HS-27A (cell line): Measurements from ENCODE around the gene ZNF335.
A peak's percentile ranks its signal among the peaks of the same experiment; 100 is the strongest.

ENCODE experiments used
- DNase-seq: peaks from one replicate; pipeline ENCODE4 v3.0.0-alpha.2; 2012; ENCODE audit warnings: low read depth, missing footprints

Gene ZNF335

DNA sequence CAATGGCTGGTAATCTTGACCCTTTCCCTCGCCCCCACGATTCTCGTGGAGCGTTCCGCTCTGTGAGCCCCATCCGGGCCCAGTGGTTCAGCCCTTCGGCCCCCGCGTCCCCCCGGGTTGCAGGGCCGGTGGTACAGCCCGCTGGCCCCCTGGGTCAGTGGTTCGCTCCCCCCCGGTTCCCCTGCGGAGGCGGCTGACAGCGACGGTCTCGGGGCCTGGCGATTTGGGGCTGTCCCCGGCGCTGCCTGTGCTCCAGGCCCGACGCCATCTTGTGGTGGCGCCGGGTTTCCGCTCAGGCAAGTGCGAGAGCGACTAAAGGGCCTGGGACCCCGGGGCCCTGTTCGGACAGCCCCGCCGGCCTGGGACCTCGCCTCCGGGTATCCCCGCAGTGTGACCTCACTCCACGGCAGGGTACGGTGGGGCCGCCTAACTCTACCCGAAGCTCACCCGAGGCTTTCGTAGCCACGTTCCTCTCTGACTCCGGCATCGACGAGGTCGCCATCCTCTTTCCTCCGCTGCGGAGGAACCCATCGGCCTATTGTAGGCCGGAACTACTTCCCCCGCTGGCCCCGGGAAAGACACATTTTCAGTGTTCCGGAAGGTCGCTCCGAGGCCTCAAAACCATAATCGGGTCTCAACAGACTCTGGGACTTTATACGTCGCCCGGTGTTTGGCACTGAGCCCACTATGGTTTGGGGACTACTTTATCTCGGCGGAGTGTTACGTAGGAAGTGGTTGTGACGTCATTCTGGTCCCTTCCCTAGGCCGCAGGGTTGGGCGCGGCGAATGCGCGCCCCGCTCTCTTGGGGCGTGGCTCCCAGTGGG, at the start of gene ZNF335:
ZNF335 (minus strand) TSS at position 529 of the 825 bp plus-strand sequence. CDS start 793 bp downstream, outside the sequence.
- DNase-seq, result peak; percentile 93

- no peak for DNase-seq
Measured at GRCh38 chr20:46020555-46020954, 48.6 kb upstream of the ZNF335 start.

- no peak for DNase-seq
Measured at GRCh38 chr20:46018611-46019010, 46.6 kb upstream of the ZNF335 start.

- no peak for DNase-seq
Measured at GRCh38 chr20:46018112-46018511, 46.1 kb upstream of the ZNF335 start.

- no peak for DNase-seq
Measured at GRCh38 chr20:46017272-46017671, 45.3 kb upstream of the ZNF335 start.

DNA sequence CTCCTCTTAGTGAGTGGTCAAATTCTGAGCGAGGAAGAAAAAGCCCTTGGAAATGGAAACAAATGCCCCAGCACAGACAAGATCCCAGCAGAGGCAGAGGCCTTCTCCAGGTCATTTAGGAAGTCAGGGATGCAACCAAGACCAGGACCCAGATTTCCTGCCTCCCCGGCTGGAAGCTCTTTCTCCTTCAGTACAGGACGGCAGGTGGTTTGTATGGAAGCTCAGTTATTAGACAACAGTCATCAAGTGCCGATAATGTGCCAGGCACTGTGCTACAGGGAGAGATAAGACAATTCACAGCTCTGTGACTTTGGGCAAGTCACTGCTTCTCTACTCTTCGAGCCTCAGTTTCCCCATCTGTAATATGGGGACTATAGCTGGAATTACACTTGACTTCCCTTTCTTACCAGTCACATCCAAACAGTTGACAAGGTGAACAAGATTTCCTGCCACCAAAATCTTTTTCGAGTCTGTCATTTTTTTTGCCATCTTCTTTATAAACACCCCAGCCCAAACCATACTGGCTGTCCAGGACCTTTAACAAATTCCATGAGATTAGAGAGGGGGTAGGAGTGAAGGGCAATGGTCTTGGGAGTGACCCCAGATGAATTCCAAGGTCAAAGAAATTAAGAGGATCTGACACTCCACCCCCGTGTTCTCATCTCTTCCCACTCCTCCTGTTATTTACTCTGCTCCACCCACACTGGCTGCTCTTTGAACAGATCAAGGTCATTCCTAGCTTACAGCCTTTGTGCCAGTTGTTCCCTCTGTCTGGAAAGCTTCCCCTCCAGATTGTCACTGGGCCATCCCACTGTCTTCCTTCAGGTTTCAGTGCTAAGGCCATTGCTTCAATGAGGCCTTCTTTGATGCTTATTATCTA, 42.8 kb upstream of the ZNF335 start:
- no peak for DNase-seq

GRCh38 chr20:46013829-46014516, 42.0 kb upstream of the ZNF335 start:
- DNase-seq, result no peak

- DNase-seq, result no peak
Measured at GRCh38 chr20:46013322-46013828, 41.4 kb upstream of the ZNF335 start.

DNA sequence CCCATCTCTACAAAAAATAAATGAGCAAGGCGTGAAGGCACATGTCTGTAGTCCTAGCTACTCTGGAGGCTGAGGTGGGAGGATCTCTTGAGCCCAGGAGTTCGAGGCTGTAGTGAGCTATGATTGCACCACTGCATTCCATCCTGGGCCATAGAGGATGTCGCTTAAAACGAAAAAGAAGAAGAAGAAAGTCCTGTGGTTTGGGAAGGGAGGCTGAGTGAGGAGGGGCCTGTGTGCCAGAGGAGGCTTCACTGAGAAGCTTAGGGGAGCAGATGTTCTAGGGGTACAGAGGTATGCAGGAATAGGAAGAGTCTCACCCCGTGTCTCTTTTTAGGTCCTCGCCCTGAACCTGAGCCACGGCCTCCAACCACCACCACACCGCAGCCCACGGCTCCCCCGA, 40.9 kb upstream of the ZNF335 start:
- no peak for DNase-seq

GRCh38 chr20:46011631-46012482, 39.9 kb upstream of the ZNF335 start:
- DNase-seq, result no peak

DNA sequence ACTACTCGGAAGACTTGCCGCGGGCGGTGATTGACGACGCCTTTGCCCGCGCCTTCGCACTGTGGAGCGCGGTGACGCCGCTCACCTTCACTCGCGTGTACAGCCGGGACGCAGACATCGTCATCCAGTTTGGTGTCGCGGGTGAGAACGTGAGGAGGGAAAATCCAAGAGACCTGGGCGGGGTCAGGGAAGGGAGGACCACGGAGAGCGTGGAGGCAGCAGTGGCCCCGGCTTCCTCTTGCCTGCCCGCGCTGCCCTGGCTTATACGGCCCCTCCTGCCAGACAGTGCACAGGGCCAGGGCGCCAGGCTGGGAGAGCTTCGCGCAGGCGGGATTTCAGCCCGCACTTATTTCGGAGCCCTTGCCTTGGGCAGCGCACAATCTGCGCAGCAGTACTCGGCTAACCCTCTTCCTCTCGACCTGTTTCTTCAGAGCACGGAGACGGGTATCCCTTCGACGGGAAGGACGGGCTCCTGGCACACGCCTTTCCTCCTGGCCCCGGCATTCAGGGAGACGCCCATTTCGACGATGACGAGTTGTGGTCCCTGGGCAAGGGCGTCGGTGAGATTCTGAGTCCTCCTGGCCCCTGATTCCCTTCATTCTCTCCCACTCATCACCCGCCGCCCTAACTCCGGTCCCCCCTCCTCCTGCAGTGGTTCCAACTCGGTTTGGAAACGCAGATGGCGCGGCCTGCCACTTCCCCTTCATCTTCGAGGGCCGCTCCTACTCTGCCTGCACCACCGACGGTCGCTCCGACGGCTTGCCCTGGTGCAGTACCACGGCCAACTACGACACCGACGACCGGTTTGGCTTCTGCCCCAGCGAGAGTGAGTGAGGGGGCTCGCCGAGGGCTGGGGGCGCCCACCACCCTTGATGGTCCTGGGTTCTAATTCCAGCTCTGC, 38.7 kb upstream of the ZNF335 start:
- no peak for DNase-seq

DNA sequence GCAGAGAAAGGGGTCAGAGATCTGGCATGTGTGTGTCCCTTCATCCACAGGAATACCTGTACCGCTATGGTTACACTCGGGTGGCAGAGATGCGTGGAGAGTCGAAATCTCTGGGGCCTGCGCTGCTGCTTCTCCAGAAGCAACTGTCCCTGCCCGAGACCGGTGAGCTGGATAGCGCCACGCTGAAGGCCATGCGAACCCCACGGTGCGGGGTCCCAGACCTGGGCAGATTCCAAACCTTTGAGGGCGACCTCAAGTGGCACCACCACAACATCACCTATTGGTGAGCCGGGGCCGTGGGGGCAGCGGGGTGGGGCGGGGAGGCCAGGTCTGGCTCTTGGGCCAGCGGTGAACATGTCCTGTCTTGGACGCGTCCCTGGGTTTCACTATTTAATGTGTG, 37.8 kb upstream of the ZNF335 start:
- no peak for DNase-seq

DNA sequence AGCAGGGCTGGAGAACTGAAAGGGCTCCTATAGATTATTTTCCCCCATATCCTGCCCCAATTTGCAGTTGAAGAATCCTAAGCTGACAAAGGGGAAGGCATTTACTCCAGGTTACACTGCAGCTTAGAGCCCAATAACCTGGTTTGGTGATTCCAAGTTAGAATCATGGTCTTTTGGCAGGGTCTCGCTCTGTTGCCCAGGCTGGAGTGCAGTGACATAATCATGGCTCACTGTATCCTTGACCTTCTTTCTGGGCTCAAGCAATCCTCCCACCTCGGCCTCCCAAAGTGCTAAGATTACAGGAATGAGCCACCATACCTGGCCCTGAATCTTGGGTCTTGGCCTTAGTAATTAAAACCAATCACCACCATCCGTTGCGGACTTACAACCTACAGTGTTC, 35.7 kb upstream of the ZNF335 start:
- DNase-seq, result no peak

GRCh38 chr20:46006964-46007363, 35.0 kb upstream of the ZNF335 start:
- DNase-seq, result no peak

DNA sequence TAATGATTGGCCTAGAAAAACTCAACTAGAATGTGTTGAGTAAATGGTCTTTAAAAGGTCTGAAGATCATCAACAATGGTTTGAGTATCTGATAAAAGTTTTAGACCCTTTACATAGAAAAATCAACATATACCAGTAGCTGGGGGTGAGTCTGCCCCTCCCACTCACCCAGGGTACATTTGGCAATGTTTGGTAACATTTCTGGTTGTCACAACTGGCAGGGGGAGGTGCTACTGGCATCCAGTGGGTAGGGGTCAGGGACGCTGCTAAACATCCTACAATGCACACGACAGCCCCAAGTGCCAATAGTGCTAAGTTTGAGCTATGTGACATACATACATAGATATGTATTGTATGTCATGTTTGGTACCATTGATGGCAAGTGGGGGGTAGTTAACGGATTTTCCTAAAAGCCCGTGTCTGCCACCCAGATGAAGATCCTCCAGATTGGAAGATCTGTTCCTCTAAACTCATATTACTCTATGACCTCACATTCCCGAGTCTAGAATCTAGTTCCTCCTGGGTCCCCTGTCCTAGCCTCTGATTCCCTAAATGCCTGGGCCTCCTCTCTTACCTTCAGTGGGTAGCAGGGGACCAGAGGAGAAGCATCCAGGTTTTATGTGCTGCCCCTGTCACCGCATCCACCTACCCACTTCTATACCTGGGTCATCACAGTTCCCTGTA, 34.2 kb upstream of the ZNF335 start:
- DNase-seq, result no peak

DNA sequence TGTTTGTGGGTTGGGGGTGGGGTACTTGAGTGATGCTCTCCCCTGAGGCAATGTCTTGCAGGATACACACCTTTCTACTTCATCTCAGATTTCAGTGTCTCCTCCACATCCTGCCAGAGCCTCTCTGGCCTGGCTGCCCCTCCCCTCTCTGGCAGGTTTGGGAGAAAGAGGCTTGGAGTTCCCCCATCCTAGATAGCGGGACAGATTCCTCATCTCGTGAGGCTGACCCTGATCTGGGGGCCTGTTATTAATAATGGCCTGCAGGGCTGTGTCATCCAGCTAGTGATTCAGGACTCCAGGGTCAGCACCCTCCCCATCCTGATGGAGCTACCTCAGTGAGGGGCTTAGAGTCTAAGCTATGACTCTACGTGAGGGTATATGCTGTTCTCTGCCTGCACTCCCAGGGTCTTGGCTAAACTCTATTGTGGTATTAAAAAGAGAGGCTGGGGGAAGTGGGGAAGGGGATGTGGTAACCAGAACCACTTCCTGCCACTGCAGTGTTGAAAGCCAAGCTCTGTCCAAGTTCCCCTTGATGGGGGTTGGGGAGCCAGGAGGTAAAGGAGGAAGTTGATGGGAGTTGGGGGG, 33.0 kb upstream of the ZNF335 start:
- no peak for DNase-seq

GRCh38 chr20:46004187-46004586, 32.2 kb upstream of the ZNF335 start:
- no peak for DNase-seq

- DNase-seq, result no peak
Measured at GRCh38 chr20:46002008-46002407, 30.0 kb upstream of the ZNF335 start.

- no peak for DNase-seq
Measured at GRCh38 chr20:46001498-46001897, 29.5 kb upstream of the ZNF335 start.
